ENCODE data around the gene PSTPIP1. TPM values are rescaled to one million over a fixed set of nuclear protein-coding genes. Genes with fewer than 3 reads are reported as not detected.

PSTPIP1 gene
- total and polyA plus RNA-seq, 4 donors, result 12.4 to 39.6 (median 20.6) TPM

DNA sequence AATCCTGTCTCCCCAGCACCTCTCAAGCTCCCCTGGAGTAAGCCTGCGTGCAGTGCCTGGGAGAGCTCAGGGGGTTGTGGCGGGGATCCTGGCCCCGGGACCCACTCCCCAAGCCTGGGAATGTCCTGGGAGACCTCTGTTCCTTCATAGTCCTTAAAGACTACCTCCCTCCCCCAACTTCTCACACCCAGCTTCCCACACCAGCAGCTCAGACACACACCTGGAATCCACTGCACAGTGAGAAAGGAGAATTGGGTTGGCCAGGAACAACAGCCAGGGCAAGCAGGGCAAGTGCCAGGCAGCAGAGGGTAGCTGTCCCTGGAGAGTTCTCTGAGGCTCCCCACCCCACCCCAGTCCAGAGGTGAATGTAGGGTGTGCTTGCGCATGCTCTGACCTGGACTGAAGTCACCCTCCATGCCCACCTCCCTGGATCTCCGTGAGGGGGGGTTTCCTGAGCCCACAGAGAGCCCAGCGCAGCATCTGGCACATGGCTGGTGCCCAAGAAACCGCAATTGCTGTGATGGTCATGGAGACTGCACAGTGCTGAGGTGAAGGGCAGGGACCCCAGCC is 22.2 kb downstream of the PSTPIP1 start:
- no peak for DNase-seq
- no peaks in the 10 kb centered on the region for H3K4me1 ChIP-seq (ENCODE audit: control insufficient read depth in 5 of 5, insufficient read depth in 5 of 5, low read length in 5 of 5)
- WGBS, 2 donors, result 91 to 92% methylated on average over 7 of the region's 7 CpGs
- TF ChIP-seq, protein P1, sequence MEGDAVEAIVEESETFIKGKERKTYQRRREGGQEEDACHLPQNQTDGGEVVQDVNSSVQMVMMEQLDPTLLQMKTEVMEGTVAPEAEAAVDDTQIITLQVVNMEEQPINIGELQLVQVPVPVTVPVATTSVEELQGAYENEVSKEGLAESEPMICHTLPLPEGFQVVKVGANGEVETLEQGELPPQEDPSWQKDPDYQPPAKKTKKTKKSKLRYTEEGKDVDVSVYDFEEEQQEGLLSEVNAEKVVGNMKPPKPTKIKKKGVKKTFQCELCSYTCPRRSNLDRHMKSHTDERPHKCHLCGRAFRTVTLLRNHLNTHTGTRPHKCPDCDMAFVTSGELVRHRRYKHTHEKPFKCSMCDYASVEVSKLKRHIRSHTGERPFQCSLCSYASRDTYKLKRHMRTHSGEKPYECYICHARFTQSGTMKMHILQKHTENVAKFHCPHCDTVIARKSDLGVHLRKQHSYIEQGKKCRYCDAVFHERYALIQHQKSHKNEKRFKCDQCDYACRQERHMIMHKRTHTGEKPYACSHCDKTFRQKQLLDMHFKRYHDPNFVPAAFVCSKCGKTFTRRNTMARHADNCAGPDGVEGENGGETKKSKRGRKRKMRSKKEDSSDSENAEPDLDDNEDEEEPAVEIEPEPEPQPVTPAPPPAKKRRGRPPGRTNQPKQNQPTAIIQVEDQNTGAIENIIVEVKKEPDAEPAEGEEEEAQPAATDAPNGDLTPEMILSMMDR (IDR thresholded peaks at IDR 0.05; ENCODE audit: control extremely low read depth, extremely low read depth), result no peak
- no peaks in the 10 kb centered on the region for H3K36me3 ChIP-seq (ENCODE audit: control insufficient read depth in 4 of 4, insufficient read depth in 4 of 4, low read length in 4 of 4)
- no peaks in the 10 kb centered on the region for H3K27me3 ChIP-seq (ENCODE audit: control insufficient read depth in 3 of 3, insufficient read depth in 3 of 3, low read length in 2 of 3)
- no peak for ATAC-seq (ENCODE audit: insufficient read depth, low FRiP score)
- H3K9me3 ChIP-seq (ENCODE audit: control insufficient read depth in 4 of 4, insufficient read depth in 3 of 4, low read length in 3 of 4), result no peaks in the 10 kb centered on the region
- no peak overlapping the region for H3K9ac ChIP-seq (ENCODE audit: insufficient read depth in 1 of 2, low read length in 2 of 2)
- no peak overlapping the region for H3K4me3 ChIP-seq
- no peak overlapping the region for H3K27ac ChIP-seq (ENCODE audit: low read depth in 1 of 2, low read length in 1 of 2)

DNA sequence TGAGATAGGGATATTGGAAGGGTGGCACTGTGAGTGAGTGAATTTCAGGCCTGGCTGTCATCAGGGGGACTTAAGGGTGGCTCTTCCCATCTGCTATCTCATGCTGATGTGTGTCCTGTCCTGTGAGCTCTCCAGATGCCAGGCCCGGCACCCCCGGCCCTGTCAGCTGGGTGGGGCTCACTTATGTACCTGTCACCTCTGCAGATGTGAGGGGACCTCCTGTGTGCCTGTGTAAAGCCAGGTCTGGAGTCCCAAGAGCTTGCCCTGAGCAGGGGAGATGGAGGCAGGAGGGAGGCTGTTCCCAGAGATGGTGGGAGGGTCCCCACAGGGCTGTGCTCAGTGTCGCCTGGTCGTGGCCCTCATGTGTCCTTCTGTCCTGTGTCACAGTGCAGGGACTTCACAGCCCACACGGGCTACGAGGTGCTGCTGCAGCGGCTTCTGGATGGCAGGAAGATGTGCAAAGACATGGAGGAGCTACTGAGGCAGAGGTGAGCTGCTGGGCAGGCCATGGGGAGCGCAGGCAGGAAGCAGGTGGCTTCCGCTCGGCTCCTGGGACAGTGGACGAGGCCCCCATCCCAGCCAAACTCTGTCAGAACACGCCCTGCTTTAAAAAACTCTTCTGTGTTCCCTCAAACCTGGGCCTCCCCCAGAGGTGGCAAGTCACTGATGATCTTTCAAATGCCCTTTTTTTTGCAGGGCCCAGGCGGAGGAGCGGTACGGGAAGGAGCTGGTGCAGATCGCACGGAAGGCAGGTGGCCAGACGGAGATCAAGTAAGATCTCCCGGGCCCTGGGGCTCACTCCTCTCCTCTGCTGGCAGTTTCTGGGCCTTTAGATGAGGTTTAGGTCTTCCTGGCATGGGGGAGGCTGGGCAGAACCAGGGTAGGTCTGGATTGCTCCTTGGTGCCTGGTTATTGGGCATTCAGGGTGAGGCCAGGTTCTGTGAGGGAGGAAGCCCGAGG is 23.1 kb downstream of the PSTPIP1 start:
- 89 to 93% methylated on average over 20 of the region's 20 CpGs for WGBS, 2 donors
- Histone ChIP-seq H3K36me3 (ENCODE audit: control insufficient read depth in 4 of 4, insufficient read depth in 4 of 4, low read length in 4 of 4) (no peaks in the 10 kb centered on the region), H3K4me3 (no peak overlapping the region), H3K27me3 (ENCODE audit: control insufficient read depth in 3 of 3, insufficient read depth in 3 of 3, low read length in 2 of 3) (no peaks in the 10 kb centered on the region), H3K9me3 (ENCODE audit: control insufficient read depth in 4 of 4, insufficient read depth in 3 of 4, low read length in 3 of 4) (no peaks in the 10 kb centered on the region), H3K4me1 (ENCODE audit: control insufficient read depth in 5 of 5, insufficient read depth in 5 of 5, low read length in 5 of 5) (no peaks in the 10 kb centered on the region), H3K9ac (ENCODE audit: insufficient read depth in 1 of 2, low read length in 2 of 2) (no peak overlapping the region), H3K27ac (ENCODE audit: low read depth in 1 of 2, low read length in 1 of 2) (no peak overlapping the region)
- TF ChIP-seq, protein P1 (IDR thresholded peaks at IDR 0.05; ENCODE audit: control extremely low read depth, extremely low read depth), result no peak
- ATAC-seq (ENCODE audit: insufficient read depth, low FRiP score) (no peak), DNase-seq (no peak)

DNA sequence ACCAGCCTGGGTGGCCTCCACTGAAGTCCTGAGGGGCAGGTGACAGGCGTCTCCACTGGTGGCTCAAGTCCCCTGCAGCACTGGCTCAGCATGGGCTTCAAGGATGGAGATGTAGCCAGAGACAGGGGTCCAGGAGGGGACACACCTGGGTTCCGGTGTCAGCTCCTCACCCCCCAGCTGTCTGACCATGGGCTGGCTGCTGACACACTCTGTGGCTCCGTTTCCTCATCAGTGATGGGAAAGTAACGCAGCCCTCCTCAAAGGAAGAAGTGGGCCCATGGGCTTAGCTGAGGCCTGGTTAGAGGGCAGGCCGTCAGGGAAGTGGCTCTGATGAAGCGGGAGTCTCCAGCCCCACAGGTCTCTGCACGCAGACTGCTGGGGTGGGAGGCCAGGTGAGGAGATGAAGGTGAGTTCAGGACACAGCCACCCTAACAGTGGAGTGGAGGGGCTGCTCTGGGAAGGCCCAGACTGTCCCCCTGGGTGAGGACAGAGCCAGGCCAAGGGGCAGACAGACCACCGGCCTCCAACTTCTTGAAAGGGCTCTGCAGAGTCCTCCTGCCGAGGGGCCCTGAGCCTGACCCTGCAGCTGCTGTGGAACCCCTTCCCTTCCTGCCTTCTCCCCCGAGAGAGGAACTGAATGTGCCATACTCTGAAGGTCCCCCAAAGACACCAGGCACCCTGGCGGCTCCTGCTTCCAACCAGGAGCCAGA is 24.0 kb downstream of the PSTPIP1 start:
- Histone ChIP-seq H3K36me3 (ENCODE audit: control insufficient read depth in 4 of 4, insufficient read depth in 4 of 4, low read length in 4 of 4) (no peaks in the 10 kb centered on the region), H3K4me3 (no peak overlapping the region), H3K9ac (ENCODE audit: insufficient read depth in 1 of 2, low read length in 2 of 2) (no peak overlapping the region), H3K27ac (ENCODE audit: low read depth in 1 of 2, low read length in 1 of 2) (no peak overlapping the region), H3K27me3 (ENCODE audit: control insufficient read depth in 3 of 3, insufficient read depth in 3 of 3, low read length in 2 of 3) (no peaks in the 10 kb centered on the region), H3K9me3 (ENCODE audit: control insufficient read depth in 4 of 4, insufficient read depth in 3 of 4, low read length in 3 of 4) (no peaks in the 10 kb centered on the region), H3K4me1 (ENCODE audit: control insufficient read depth in 5 of 5, insufficient read depth in 5 of 5, low read length in 5 of 5) (no peaks in the 10 kb centered on the region)
- no peak for ATAC-seq (ENCODE audit: insufficient read depth, low FRiP score)
- WGBS, 2 donors, result 58 to 79% methylated on average over 11 of the region's 11 CpGs
- DNase-seq, result no peak
- TF ChIP-seq, protein P1 (IDR thresholded peaks at IDR 0.05; ENCODE audit: control extremely low read depth, extremely low read depth), result no peak
